ENCODE data around the gene SLC25A45. TPM values are rescaled to one million over a fixed set of nuclear protein-coding genes. Genes with fewer than 3 reads are reported as not detected.

Gene SLC25A45
- total and polyA plus RNA-seq, 11 donors, result 3.8 to 11.6 (median 6.6) TPM

DNA sequence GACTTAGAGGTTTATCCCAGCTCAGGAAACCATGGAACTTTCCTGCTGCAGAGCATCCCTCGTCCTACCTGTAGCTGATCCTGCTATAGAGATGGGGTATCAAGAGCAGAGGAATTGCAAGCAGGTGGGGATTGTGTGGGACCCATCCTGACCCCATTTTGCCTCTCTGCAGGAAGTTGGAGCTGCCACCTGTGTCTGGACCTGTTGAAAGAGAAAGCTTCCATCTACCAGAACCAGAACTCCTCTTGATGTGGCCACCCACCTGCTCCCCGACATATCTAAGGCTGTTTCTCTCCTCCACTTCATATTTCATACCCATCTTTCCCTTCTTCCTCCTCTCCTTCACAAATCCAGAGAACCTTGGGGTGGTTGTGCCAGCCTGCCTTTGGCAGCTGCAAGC is 30.9 kb downstream of the SLC25A45 start:
- Histone ChIP-seq H3K36me3 (peaks cover 0 to 69% (median 62%) of the 10 kb centered on the region in 9 donors), H3K4me1 (peaks cover 0 to 30% (median 24%) of the 10 kb centered on the region in 12 donors), H3K27ac (no peak overlapping the region), H3K9me3 (no peaks in the 10 kb centered on the region), H3K4me3 (no peak overlapping the region), H3K27me3 (peaks cover 0 to 6% (median 0%) of the 10 kb centered on the region in 9 donors)
- 86 to 97% (median 91%) methylated on average over 2 of the region's 2 CpGs for WGBS, 4 donors
- ATAC-seq (no peak), DNase-seq (no peak)
- intact Hi-C loops (cut with DNase I), result no loop called here
- TF ChIP-seq, protein P1, sequence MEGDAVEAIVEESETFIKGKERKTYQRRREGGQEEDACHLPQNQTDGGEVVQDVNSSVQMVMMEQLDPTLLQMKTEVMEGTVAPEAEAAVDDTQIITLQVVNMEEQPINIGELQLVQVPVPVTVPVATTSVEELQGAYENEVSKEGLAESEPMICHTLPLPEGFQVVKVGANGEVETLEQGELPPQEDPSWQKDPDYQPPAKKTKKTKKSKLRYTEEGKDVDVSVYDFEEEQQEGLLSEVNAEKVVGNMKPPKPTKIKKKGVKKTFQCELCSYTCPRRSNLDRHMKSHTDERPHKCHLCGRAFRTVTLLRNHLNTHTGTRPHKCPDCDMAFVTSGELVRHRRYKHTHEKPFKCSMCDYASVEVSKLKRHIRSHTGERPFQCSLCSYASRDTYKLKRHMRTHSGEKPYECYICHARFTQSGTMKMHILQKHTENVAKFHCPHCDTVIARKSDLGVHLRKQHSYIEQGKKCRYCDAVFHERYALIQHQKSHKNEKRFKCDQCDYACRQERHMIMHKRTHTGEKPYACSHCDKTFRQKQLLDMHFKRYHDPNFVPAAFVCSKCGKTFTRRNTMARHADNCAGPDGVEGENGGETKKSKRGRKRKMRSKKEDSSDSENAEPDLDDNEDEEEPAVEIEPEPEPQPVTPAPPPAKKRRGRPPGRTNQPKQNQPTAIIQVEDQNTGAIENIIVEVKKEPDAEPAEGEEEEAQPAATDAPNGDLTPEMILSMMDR (IDR thresholded peaks at IDR 0.05), result no peak
- TF ChIP-seq POLR2A (IDR thresholded peaks at IDR 0.05), result no peak

DNA sequence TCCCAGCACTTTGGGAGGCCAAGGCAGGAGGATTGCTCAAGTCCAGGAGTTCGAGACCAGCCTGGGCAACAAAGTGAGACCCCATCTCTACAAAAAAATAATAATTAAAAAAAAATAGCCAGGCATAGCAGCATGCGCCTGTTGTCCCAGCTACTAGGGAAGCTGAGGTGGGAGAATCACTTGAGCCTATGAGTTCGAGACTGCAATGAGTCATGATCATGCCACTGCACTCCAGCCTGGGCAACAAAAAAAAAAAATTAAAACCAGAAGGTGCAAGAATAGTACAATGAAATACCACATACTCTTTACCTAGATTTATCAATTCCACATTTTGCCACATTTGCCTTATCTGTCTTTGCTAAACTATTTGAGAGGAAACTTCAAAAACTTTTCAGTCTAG is 40.6 kb downstream of the SLC25A45 start:
- Histone ChIP-seq H3K4me1 (peaks cover 0 to 49% (median 10%) of the 10 kb centered on the region in 12 donors), H3K27ac (peak overlapping the region in 9 of 12 donors; percentile 6 to 39 (median 24))
- no peak for DNase-seq

DNA sequence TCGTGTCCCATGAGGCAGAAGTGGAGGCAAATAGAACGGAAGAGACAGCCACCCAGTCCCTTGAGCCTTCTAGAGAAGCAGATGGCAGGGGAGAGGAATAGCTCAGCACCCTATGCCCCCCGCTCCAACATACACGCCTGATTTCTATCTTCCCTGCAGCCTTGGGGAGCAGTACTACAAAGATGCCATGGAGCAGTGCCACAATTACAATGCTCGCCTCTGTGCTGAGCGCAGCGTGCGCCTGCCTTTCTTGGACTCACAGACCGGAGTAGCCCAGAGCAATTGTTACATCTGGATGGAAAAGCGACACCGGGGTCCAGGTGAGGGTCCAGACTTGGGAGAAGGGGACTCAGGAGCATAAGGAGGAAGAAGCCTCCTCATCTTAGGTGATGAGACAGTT is 42.2 kb downstream of the SLC25A45 start:
- Histone ChIP-seq H3K36me3 (peaks cover 0 to 82% (median 65%) of the 10 kb centered on the region in 9 donors), H3K9me3 (no peaks in the 10 kb centered on the region), H3K4me1 (peaks cover 0 to 57% (median 17%) of the 10 kb centered on the region in 12 donors), H3K4me3 (no peak overlapping the region), H3K27ac (no peak overlapping the region), H3K27me3 (no peaks in the 10 kb centered on the region)
- intact Hi-C loops (cut with DNase I), result no loop called here
- TF ChIP-seq, protein P1 (IDR thresholded peaks at IDR 0.05), result no peak
- no peak for TF ChIP-seq POLR2A (IDR thresholded peaks at IDR 0.05)
- ATAC-seq (no peak), DNase-seq (no peak)
- 91 to 94% (median 92%) methylated on average over 11 of the region's 11 CpGs for WGBS, 4 donors

More for the DNA sequence above, 40.6 kb downstream of the SLC25A45 start:
- Histone ChIP-seq H3K4me3 (no peak overlapping the region), H3K9me3 (no peaks in the 10 kb centered on the region), H3K36me3 (peaks cover 0 to 89% (median 81%) of the 10 kb centered on the region in 9 donors), H3K27me3 (no peaks in the 10 kb centered on the region)
- intact Hi-C loops (cut with DNase I), result no loop called here
- 81 to 89% (median 86%) methylated on average over 3 of the region's 3 CpGs for WGBS, 4 donors
- TF ChIP-seq, protein P1 (IDR thresholded peaks at IDR 0.05), result no peak
- no peak for TF ChIP-seq POLR2A (IDR thresholded peaks at IDR 0.05)
- no peak for ATAC-seq

DNA sequence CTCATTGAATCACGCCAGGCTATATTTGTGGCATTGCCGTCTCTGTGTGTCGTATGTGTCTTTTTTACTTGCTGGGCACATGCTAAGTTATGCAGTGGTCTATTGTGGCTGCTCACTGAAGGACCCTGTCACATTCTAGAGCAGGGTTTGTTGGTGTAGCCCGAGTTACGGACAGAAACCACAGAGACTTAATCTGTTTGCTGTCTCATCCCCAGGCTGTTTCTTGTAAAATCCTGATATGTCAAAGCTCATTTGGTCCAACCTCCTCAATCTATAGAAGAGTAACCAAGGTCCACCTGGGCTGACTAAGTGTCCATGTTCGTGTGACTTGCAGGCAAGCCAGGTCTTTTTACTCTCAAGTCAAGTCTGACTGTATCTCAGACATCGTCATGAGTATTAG is 43.8 kb downstream of the SLC25A45 start:
- DNase-seq, result no peak
- Histone ChIP-seq H3K27ac (no peak overlapping the region), H3K4me3 (no peak overlapping the region), H3K4me1 (peaks cover 0 to 68% (median 26%) of the 10 kb centered on the region in 12 donors), H3K36me3 (peaks cover 0 to 66% (median 49%) of the 10 kb centered on the region in 9 donors), H3K9me3 (no peaks in the 10 kb centered on the region), H3K27me3 (no peaks in the 10 kb centered on the region)
- no peak for TF ChIP-seq POLR2A (IDR thresholded peaks at IDR 0.05)
- TF ChIP-seq, protein P1 (IDR thresholded peaks at IDR 0.05), result no peak
- WGBS, 4 donors, result 70 to 81% (median 77%) methylated on average over 7 of the region's 7 CpGs
- intact Hi-C loops (cut with DNase I), result loop anchor here in 1 of 10 donors (10.0 kb wide), 1 partner anchor 224 kb away; the partner anchor contains the start of genes TM7SF2 and ZNHIT2
- ATAC-seq, result no peak

Data from heart left ventricle (tissue), 16 donors.